Right lobe of liver (tissue), 6 donors: ENCODE measurements around the gene PCSK9. TPM values are rescaled to one million over a fixed set of nuclear protein-coding genes. Genes with fewer than 3 reads are reported as not detected.

Experiments used
- ATAC-seq, 4 donors: fragments of 200-7000 bp; cut with Tn5 transposase; one replicate each; pipeline ENCODE4 v1.9.1; 2020; ENCODE audit warnings: mild to moderate bottlenecking in 4 of 4, moderate library complexity in 4 of 4
- DNase-seq, 3 donors: peaks; one replicate each; pipeline ENCODE4 v3.0.0-alpha.2; 2020
- H3K27ac ChIP-seq, 3 donors: fragments of 200-600 bp; one replicate each; pipeline ENCODE4 v1.8.0; 2022
- H3K27me3 ChIP-seq, 2 donors: fragments of 200-600 bp; one replicate each; pipeline ENCODE4 v1.8.0; 2022
- H3K36me3 ChIP-seq, 4 donors: fragments of 200-600 bp; sonication (generic) in 1 of 4; one replicate each; pipeline versions ENCODE4 v1.5.1 to v1.8.0; 2017 to 2022; ENCODE audit warnings: control low read depth in 1 of 4
- H3K4me1 ChIP-seq, 4 donors: fragments of 200-600 bp; sonication (generic) in 1 of 4; one replicate each; pipeline versions ENCODE4 v1.5.1 to v1.8.0; 2017 to 2022; ENCODE audit warnings: control low read depth in 1 of 4
- H3K4me3 ChIP-seq, 3 donors: fragments of 200-600 bp; one replicate each; pipeline ENCODE4 v1.8.0; 2022
- H3K9me3 ChIP-seq, 4 donors: fragments of 200-600 bp; sonication (generic) in 1 of 4; one replicate each; pipeline versions ENCODE4 v1.5.1 to v1.8.0; 2017 to 2022; ENCODE audit warnings: control low read depth in 1 of 4
- POLR2A ChIP-seq: fragments of 450-650 bp; IDR thresholded peaks from one replicate; pipeline ENCODE4 v1.6.1; 2017; ENCODE audit warnings: antibody characterized with exemption, mild to moderate bottlenecking
- WGBS: methylation state at CpG from one replicate; pipeline ENCODE4 v1.1.6; 2018; ENCODE audit warnings: low coverage, low lambda C conversion rate; ENCODE audit not compliant: insufficient coverage; ENCODE audit errors: missing lambda C conversion rate; 5-methylcytosine and 5-hydroxymethylcytosine counted together
- intact Hi-C, 2 donors: fragments of 100-400 bp; cut with DNase I; formaldehyde crosslinking; loops; one replicate each; pipeline versions ENCODE4 v1.11.2 to v1.14.1; 2022
- long read RNA-seq: library from polyadenylated mRNA; unstranded; transcript quantifications from one replicate; pipeline ENCODE4 v2.0.0, GENCODE V29; 2019
- total RNA-seq, 6 experiments: library from RNA; depleted of rRNA in 2 of 6; stranded (reverse); fragments of >200 nt in 2 of 6; fragmentation: NEBNext Ultra II Directional in 3 of 6; extraction: Animal tissue kit (Norgen Biotek cat#: 25700) in 3 of 6; gene quantifications; one replicate each; pipeline versions ENCODE4 v1.1.0 to v1.2.4, GENCODE V29; 2016 to 2023
- TF ChIP-seq, protein P1 (sequence below), 4 donors: fragments of 200-600 bp in 3 of 4; fragments of 450-650 bp in 1 of 4; IDR thresholded peaks; one replicate each; pipeline versions ENCODE4 v1.5.1 to v1.8.0; 2016 to 2022; ENCODE audit warnings: antibody characterized with exemption in 4 of 4, mild to moderate bottlenecking in 2 of 4
- donor health status: DM: no; HTN: yes; CAD: no.
- donor health status: DM: no; HTN: no; CAD: no.
- donor health status: DM: no; HTN: no; CAD: no.
- donor health status: DM: no; HTN: yes; CAD: no.
- donor health status: DM: no; HTN: yes; CAD: no.

Gene PCSK9
- total RNA-seq, result 10 to 100 TPM; 16.4 to 41.4 (median 31.3) TPM
- long read RNA-seq, partial matches to known transcripts, result 1 of 3 reads
- long read RNA-seq, other reads (novel, unspliced or antisense), result 2 of 3 reads

DNA sequence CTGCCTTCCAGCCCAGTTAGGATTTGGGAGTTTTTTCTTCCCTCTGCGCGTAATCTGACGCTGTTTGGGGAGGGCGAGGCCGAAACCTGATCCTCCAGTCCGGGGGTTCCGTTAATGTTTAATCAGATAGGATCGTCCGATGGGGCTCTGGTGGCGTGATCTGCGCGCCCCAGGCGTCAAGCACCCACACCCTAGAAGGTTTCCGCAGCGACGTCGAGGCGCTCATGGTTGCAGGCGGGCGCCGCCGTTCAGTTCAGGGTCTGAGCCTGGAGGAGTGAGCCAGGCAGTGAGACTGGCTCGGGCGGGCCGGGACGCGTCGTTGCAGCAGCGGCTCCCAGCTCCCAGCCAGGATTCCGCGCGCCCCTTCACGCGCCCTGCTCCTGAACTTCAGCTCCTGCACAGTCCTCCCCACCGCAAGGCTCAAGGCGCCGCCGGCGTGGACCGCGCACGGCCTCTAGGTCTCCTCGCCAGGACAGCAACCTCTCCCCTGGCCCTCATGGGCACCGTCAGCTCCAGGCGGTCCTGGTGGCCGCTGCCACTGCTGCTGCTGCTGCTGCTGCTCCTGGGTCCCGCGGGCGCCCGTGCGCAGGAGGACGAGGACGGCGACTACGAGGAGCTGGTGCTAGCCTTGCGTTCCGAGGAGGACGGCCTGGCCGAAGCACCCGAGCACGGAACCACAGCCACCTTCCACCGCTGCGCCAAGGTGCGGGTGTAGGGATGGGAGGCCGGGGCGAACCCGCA, at the start of gene PCSK9:
TSS of gene PCSK9 (plus strand) at position 207 of the 741 bp plus-strand sequence. CDS start at position 497, 290 bp downstream.
- peaks cover 0 to 66% (median 31%) of the 10 kb centered on the region in 4 donors for H3K4me1 ChIP-seq
- H3K27me3 ChIP-seq, result no peaks in the 10 kb centered on the region
- peaks cover 0 to 14% (median 4%) of the 10 kb centered on the region in 4 donors for H3K36me3 ChIP-seq
- intact Hi-C loops, result no loop called here
- DNase-seq (peak; percentile 83 to 92 (median 91)), ATAC-seq (peak; percentile 72 to 88 (median 84))
- H3K9me3 ChIP-seq, result no peaks in the 10 kb centered on the region
- peak; percentile 81 for TF ChIP-seq POLR2A
- TF ChIP-seq, protein P1, sequence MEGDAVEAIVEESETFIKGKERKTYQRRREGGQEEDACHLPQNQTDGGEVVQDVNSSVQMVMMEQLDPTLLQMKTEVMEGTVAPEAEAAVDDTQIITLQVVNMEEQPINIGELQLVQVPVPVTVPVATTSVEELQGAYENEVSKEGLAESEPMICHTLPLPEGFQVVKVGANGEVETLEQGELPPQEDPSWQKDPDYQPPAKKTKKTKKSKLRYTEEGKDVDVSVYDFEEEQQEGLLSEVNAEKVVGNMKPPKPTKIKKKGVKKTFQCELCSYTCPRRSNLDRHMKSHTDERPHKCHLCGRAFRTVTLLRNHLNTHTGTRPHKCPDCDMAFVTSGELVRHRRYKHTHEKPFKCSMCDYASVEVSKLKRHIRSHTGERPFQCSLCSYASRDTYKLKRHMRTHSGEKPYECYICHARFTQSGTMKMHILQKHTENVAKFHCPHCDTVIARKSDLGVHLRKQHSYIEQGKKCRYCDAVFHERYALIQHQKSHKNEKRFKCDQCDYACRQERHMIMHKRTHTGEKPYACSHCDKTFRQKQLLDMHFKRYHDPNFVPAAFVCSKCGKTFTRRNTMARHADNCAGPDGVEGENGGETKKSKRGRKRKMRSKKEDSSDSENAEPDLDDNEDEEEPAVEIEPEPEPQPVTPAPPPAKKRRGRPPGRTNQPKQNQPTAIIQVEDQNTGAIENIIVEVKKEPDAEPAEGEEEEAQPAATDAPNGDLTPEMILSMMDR (IDR thresholded peaks at IDR 0.05), result no peak
- WGBS, result 2% methylated on average over 24 of the region's 67 CpGs
- peak within 1 kb of the TSS; percentile 53 to 72 (median 70) for H3K4me3 ChIP-seq
- H3K27ac ChIP-seq, result peak within 1 kb of the TSS; percentile 63 to 88 (median 88)

DNA sequence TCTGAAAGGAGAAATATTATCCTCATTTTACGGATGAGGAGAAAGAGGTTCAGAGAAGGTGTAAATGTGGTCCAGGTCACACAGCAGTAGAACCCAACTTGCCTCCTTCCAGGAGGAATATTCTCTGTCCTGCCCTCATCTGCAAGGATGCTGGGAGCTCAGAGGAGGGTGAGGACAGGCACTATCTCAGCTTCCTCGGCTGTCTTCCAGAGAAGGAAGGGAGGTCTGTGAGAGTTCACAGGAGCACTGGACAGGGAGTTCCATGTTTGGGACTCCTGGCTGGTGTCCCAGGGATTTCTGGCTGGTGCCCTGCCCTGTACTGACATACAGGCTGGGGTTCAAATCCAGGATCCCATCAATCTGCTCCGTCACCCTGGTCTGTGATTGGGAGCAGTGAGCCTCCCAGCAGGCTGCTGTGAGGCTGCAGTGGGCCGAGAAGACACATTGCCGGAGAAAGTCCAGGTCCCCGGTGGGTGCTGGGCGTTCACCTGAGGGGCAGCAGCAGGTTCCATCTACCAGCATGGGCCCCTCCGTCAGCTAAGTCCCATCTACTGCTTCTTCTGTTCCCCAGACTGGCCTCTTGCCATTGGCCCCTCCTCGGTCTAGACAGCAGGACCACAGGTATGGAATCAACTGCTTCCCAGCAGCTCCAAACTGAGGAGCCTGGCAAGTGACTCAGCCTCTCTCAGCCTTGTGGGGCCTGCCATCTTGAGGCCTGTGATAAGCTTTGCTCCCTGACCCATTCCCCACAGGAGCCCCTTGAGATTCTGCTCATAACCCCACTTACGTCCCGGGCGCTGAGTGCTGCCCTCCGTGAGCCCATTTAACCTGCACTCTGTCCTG, 49.2 kb upstream of the PCSK9 start:
- TF ChIP-seq, protein P1 (IDR thresholded peaks at IDR 0.05), result no peak
- no peak for TF ChIP-seq POLR2A
- 38% methylated on average over 1 of the region's 13 CpGs for WGBS
- Histone ChIP-seq H3K36me3 (no peaks in the 10 kb centered on the region), H3K27ac (no peak overlapping the region), H3K27me3 (no peaks in the 10 kb centered on the region), H3K9me3 (no peaks in the 10 kb centered on the region), H3K4me1 (no peaks in the 10 kb centered on the region), H3K4me3 (no peak overlapping the region)
- ATAC-seq, result peak in 2 of 4 donors; percentile 16 to 49
- DNase-seq, result no peak
- intact Hi-C loops, result no loop called here

DNA sequence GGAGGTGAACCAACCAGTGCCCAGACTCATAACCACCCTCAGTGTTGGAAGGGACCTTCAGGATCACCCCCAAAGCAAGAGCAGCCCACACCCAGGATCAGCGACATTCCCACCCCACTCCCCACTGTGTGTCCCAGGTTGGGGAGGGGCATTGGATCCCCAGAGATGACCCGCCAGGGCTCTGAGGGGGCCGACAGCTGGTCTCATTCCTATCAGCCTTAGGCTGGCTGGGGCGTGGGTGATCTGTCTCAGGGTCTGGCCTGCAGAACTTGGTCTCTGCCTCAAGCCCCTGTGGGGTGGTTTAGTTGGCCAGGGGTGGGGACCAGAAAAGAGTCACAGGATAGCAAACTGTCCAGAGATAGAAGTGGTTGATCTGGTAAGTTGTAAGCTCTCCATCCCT, 48.4 kb upstream of the PCSK9 start:
- no peak for ATAC-seq
- 60% methylated on average over 1 of the region's 4 CpGs for WGBS
- no peak for DNase-seq
- intact Hi-C loops, result no loop called here
- TF ChIP-seq, protein P1 (IDR thresholded peaks at IDR 0.05), result no peak
- TF ChIP-seq POLR2A, result no peak
- H3K27ac ChIP-seq, result no peak overlapping the region
- H3K4me1 ChIP-seq, result no peaks in the 10 kb centered on the region
- H3K9me3 ChIP-seq, result no peaks in the 10 kb centered on the region
- H3K4me3 ChIP-seq, result no peak overlapping the region
- H3K27me3 ChIP-seq, result no peaks in the 10 kb centered on the region
- H3K36me3 ChIP-seq, result no peaks in the 10 kb centered on the region

DNA sequence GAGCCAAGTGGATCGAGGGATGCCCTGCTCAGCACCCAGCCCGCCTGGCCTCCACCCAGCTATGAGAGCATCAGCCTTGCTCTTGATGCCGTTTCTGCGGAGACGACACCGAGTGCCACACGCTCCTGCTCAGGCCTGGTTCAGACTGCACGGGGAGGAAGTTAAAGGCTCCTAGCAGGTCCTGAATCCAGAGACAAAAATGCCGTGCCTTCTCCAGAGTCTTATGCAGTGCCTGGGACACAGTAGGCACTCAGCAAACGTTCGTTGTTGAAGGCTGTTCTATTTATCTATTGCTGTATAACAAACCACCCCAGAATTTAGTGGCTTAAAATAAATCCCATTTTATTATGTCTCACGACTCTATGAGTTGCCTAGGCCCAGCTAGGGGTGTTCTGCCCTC, 47.4 kb upstream of the PCSK9 start:
- Histone ChIP-seq H3K27ac (no peak overlapping the region), H3K27me3 (no peaks in the 10 kb centered on the region), H3K36me3 (no peaks in the 10 kb centered on the region), H3K9me3 (no peaks in the 10 kb centered on the region), H3K4me1 (peaks cover 0 to 6% (median 0%) of the 10 kb centered on the region in 4 donors), H3K4me3 (no peak overlapping the region)
- ATAC-seq (no peak), DNase-seq (no peak)
- TF ChIP-seq, protein P1 (IDR thresholded peaks at IDR 0.05), result no peak
- TF ChIP-seq POLR2A, result no peak
- intact Hi-C loops, result no loop called here
- WGBS, result 35% methylated on average over 2 of the region's 12 CpGs
